ENCODE results near the gene SKIL.
A peak's percentile ranks its signal among the peaks of the same experiment; 100 is the strongest.
"Not testable (repeated sequence)": the region's sequence is repeated elsewhere in the genome, so short reads cannot be mapped to it uniquely, and the experiment has no call there.

The SKIL gene

DNA sequence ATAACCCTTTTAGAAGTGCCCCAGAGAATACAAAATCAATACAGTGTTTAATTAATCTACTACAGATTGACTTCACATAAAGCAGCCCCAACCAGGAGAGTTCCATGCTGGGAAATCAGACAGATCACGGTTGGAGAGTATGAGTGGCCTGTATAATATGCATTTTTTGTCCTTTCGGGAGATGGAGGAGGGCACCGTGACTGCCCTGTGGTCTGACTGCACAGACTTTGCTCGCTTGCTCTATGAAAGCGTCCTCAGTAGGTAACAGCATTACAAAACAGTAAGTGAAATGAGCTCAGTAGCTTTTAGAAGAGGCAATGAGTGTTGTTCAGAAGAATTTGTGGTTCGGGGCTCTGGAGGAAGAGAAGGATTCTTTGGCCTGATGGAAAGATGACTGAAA is 34.2 kb upstream of the SKIL start:
- no peak for DNase-seq (ENCODE audit: low read depth)
- TF ChIP-seq, protein P1, sequence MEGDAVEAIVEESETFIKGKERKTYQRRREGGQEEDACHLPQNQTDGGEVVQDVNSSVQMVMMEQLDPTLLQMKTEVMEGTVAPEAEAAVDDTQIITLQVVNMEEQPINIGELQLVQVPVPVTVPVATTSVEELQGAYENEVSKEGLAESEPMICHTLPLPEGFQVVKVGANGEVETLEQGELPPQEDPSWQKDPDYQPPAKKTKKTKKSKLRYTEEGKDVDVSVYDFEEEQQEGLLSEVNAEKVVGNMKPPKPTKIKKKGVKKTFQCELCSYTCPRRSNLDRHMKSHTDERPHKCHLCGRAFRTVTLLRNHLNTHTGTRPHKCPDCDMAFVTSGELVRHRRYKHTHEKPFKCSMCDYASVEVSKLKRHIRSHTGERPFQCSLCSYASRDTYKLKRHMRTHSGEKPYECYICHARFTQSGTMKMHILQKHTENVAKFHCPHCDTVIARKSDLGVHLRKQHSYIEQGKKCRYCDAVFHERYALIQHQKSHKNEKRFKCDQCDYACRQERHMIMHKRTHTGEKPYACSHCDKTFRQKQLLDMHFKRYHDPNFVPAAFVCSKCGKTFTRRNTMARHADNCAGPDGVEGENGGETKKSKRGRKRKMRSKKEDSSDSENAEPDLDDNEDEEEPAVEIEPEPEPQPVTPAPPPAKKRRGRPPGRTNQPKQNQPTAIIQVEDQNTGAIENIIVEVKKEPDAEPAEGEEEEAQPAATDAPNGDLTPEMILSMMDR (IDR thresholded peaks at IDR 0.05; ENCODE audit: low read length, missing control alignments), result no peak
- H3K4me3 ChIP-seq (replicated peaks; ENCODE audit: low read depth, low read length), result no peak overlapping the region

GRCh38 chr3:170324962-170325361 is 32.6 kb upstream of the SKIL start:
- TF ChIP-seq, protein P1 (IDR thresholded peaks at IDR 0.05; ENCODE audit: low read length, missing control alignments), result no peak
- no peak for DNase-seq (ENCODE audit: low read depth)
- H3K4me3 ChIP-seq (replicated peaks; ENCODE audit: low read depth, low read length), result no peak overlapping the region

GRCh38 chr3:170327040-170327808 is 30.3 kb upstream of the SKIL start:
- TF ChIP-seq, protein P1 (IDR thresholded peaks at IDR 0.05; ENCODE audit: low read length, missing control alignments), result no peak
- no peak overlapping the region for H3K4me3 ChIP-seq (replicated peaks; ENCODE audit: low read depth, low read length)
- DNase-seq (ENCODE audit: low read depth), result no peak

GRCh38 chr3:170327868-170328548 is 29.5 kb upstream of the SKIL start:
- H3K4me3 ChIP-seq (replicated peaks; ENCODE audit: low read depth, low read length); DNase-seq (ENCODE audit: low read depth): not testable (repeated sequence)

DNA sequence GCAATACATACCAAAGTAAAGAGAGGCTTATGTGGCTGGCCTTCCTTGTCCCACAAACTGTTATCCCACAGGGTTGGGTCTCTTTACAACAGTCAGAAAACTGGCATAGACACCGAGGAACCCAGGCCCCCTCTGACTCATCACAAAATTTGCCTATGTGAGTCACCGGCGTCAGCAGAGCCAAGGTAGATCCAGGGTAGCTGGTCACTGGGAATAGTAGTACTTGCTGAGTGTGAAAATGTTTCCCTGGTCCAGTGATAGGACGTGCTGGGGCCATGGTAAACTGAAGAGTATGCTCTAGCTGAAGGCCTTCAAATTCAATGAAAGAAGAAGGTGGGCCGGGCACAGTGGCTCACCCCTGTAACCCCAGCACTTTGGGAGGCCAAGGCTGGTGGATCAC is 27.1 kb upstream of the SKIL start:
- TF ChIP-seq, protein P1 (IDR thresholded peaks at IDR 0.05; ENCODE audit: low read length, missing control alignments), result no peak
- H3K4me3 ChIP-seq (replicated peaks; ENCODE audit: low read depth, low read length), result no peak overlapping the region
- DNase-seq (ENCODE audit: low read depth), result peak; percentile 48

DNA sequence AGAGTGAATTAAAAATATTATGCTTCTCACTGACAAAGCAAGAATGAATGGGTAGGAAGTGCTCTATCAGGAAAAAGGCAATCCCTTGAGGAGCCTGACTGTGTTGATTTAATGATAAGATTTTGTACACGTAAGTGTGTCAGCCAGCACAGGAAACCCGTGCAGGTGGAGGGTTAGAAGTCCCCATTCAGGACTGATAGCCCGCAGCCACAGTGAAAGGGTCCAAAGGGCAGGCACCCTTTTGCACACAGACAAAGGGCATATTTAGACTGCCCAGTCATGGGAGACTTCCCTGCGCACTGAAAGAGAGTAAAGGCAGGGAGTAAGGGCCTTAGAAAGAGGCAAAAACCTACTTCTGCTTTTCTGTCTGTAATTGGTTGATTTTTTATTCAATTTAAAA is 26.4 kb upstream of the SKIL start:
- H3K4me3 ChIP-seq (replicated peaks; ENCODE audit: low read depth, low read length), result no peak overlapping the region
- no peak for DNase-seq (ENCODE audit: low read depth)
- TF ChIP-seq, protein P1 (IDR thresholded peaks at IDR 0.05; ENCODE audit: low read length, missing control alignments), result no peak

DNA sequence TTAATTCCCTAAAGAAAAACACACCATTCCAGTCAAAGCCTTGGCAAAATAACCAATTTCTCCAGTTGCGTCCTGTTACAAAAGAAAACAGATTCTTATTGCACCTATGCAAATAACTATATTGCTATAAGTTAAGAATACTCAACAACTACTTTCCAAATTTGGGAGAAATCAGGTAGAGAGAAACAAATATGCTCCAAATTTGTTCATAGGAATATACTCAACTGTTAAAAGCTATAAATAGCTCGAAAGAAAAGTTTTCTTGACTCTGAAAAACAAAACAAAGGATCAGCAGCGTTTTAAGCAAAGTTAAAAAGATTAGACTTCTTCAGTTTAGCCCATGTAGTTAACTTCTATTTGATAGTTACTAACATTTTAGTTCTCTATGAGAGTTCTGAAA is 20.1 kb upstream of the SKIL start:
- no peak for DNase-seq (ENCODE audit: low read depth)
- no peak overlapping the region for H3K4me3 ChIP-seq (replicated peaks; ENCODE audit: low read depth, low read length)
- TF ChIP-seq, protein P1 (IDR thresholded peaks at IDR 0.05; ENCODE audit: low read length, missing control alignments), result no peak
